ENCODE results near the gene HIGD1B.

DNA sequence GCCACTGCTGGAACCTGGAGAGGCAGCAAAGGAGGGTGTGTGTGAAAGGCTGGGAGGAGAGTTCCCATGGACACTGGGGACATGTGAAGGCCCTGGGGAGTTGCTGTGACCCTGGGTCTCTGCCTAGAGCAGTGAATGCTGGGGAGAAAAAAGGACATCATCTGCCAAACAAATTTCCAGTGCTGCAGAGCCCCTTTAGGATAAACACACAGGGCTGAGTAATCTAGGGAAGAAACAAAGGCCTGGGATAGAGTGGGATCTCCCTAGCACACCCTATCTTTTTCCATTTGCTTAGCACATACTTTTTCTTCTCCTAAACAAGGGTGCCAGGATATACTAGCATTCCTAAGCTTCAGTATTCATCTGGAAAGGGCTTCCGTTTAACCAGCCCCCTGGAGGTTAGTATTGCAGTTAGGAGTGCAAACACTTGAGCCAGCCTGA lies 3.3 kb upstream of the HIGD1B start:
- TF ChIP-seq, protein P1, sequence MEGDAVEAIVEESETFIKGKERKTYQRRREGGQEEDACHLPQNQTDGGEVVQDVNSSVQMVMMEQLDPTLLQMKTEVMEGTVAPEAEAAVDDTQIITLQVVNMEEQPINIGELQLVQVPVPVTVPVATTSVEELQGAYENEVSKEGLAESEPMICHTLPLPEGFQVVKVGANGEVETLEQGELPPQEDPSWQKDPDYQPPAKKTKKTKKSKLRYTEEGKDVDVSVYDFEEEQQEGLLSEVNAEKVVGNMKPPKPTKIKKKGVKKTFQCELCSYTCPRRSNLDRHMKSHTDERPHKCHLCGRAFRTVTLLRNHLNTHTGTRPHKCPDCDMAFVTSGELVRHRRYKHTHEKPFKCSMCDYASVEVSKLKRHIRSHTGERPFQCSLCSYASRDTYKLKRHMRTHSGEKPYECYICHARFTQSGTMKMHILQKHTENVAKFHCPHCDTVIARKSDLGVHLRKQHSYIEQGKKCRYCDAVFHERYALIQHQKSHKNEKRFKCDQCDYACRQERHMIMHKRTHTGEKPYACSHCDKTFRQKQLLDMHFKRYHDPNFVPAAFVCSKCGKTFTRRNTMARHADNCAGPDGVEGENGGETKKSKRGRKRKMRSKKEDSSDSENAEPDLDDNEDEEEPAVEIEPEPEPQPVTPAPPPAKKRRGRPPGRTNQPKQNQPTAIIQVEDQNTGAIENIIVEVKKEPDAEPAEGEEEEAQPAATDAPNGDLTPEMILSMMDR (conservative IDR thresholded peaks at IDR 0.05) = no peak
- TF ChIP-seq ZFX (IDR thresholded peaks at IDR 0.05) = no peak

All from C4-2B (cell line).